K562 (cell line): ENCODE data around the gene RPP25. TPM values are rescaled to one million over a fixed set of nuclear protein-coding genes. Genes with fewer than 3 reads are reported as not detected.

Experiments used
- BDP1 ChIP-seq: IDR thresholded peaks from 3 replicates; pipeline ENCODE4 v1.6.1; 2011; ENCODE audit not compliant: insufficient read length, insufficient read depth
- CAMTA2 ChIP-seq: fragments of 250-450 bp; sonication (Bioruptor Pico); conservative IDR thresholded peaks from 2 replicates; pipeline ENCODE4 v1.5.1; 2022
- CBFA2T3 ChIP-seq: fragments of 450-650 bp; IDR thresholded peaks from 2 replicates; pipeline ENCODE4 v1.6.1; 2017
- CREBBP ChIP-seq: IDR thresholded peaks from one replicate; pipeline ENCODE4 v1.6.1; 2012; ENCODE audit warnings: low read depth, mild to moderate bottlenecking, control low read depth, inconsistent platforms, low read length
- CSDE1 ChIP-seq, 2 experiments: fragments of 450-650 bp; IDR thresholded peaks; 2 replicates each; pipeline ENCODE4 v1.6.1; 2016; ENCODE audit warnings: mild to moderate bottlenecking in 1 of 2
- ERF ChIP-seq: fragments of 450-650 bp; formaldehyde crosslinking; IDR thresholded peaks from 2 replicates; pipeline ENCODE4 v1.4.0; 2020; ENCODE audit warnings: mild to moderate bottlenecking, mixed read lengths
- FOXK1 ChIP-seq: sonication (generic); formaldehyde crosslinking; IDR thresholded peaks from 2 replicates; pipeline ENCODE4 v1.8.0; 2022; ENCODE audit warnings: missing genetic modification reagents, mild to moderate bottlenecking, borderline replicate concordance
- GABPA ChIP-seq: fragments of 200-800 bp; sonication (Bioruptor generic); conservative IDR thresholded peaks from 2 replicates; pipeline ENCODE4 v1.6.1; 2016; ENCODE audit warnings: low read depth, missing genetic modification characterization, missing compliant biosample characterization
- JUND ChIP-seq, 2 experiments: IDR thresholded peaks; 2 replicates in 1 of 2; 3 replicates in 1 of 2; pipeline ENCODE4 v1.6.1; 2011; ENCODE audit warnings: borderline replicate concordance in 2 of 2, low read depth in 2 of 2, low read length in 2 of 2, improper control_type of control experiment in 1 of 2, missing biosample characterization in 1 of 2, missing genetic modification characterization in 1 of 2, missing genetic modification reagents in 1 of 2
- LEF1 ChIP-seq: fragments of 450-650 bp; IDR thresholded peaks from 2 replicates; pipeline ENCODE4 v1.6.1; 2016; ENCODE audit warnings: mild to moderate bottlenecking
- MLLT1 ChIP-seq, 2 experiments: fragments of 450-650 bp; IDR thresholded peaks; 2 replicates each; pipeline ENCODE4 v1.6.1; 2016
- NFRKB ChIP-seq: fragments of 450-650 bp; IDR thresholded peaks from 2 replicates; pipeline ENCODE4 v1.6.1; 2016; ENCODE audit warnings: low read depth
- NR1H2 ChIP-seq: sonication (generic); formaldehyde crosslinking; IDR thresholded peaks from 2 replicates; pipeline ENCODE4 v1.4.0; 2020; ENCODE audit warnings: mild to moderate bottlenecking, missing genetic modification reagents
- NR2F6 ChIP-seq: fragments of 450-650 bp; formaldehyde crosslinking; IDR thresholded peaks from 2 replicates; pipeline ENCODE4 v1.4.0; 2020; ENCODE audit warnings: mild to moderate bottlenecking
- ZFX ChIP-seq: sonication (generic); formaldehyde crosslinking; IDR thresholded peaks from 2 replicates; pipeline ENCODE4 v1.8.0; 2022; ENCODE audit warnings: mild to moderate bottlenecking, missing genetic modification reagents, moderate library complexity
- ZNF512 ChIP-seq: IDR thresholded peaks from 2 replicates; pipeline ENCODE4 v1.6.1; 2016; ENCODE audit warnings: missing genetic modification characterization, missing compliant biosample characterization
- ZNF551 ChIP-seq: fragments of 250-450 bp; sonication (Bioruptor Pico); IDR thresholded peaks from 2 replicates; pipeline ENCODE4 v1.5.0; 2021; ENCODE audit warnings: mild to moderate bottlenecking, moderate library complexity
- polyA plus RNA-seq, 8 experiments: library from polyadenylated mRNA; depleted of rRNA in 4 of 8; stranded (reverse) in 5 of 8; unstranded in 3 of 8; fragments of >200 nt; fragmentation: Nextera tagmentation in 2 of 8; fragmentation: Illumina TruSeq in 1 of 8; extraction: Ambion mirVana in 2 of 8; extraction: Trizol in 1 of 8; gene quantifications; 2 replicates each; pipeline versions ENCODE4 v1.2.1 to v1.2.3, GENCODE V29; 2011 to 2014; ENCODE audit warnings: inconsistent platforms in 1 of 8, missing spikeins in 1 of 8
- total RNA-seq, 7 experiments: library from RNA; depleted of rRNA in 6 of 7; stranded (reverse); fragments of >200 nt in 6 of 7; fragmentation: Illumina TruSeq in 2 of 7; extraction: Trizol in 2 of 7; gene quantifications; 2 replicates each; pipeline versions ENCODE4 v1.2.1 to v1.2.3, GENCODE V29; 2011 to 2021; ENCODE audit warnings: low replicate concordance in 1 of 7
- TF ChIP-seq, protein P1 (sequence below): fragments of 450-650 bp; IDR thresholded peaks from 2 replicates; pipeline ENCODE4 v1.6.1; 2016
- TF ChIP-seq, protein P2 (sequence below), 2 experiments: fragments of 200-800 bp in 1 of 2; sonication (Bioruptor generic) in 1 of 2; sonication (generic) in 1 of 2; formaldehyde crosslinking in 1 of 2; IDR thresholded peaks in 1 of 2; conservative IDR thresholded peaks in 1 of 2; 2 replicates each; pipeline versions ENCODE4 v1.5.0 to v1.6.1; 2016 to 2020; ENCODE audit warnings: missing compliant biosample characterization in 1 of 2, missing genetic modification characterization in 1 of 2, missing genetic modification reagents in 1 of 2
- TF ChIP-seq, protein P3 (sequence below): IDR thresholded peaks from 2 replicates; pipeline ENCODE4 v1.6.1; 2012; ENCODE audit warnings: low read depth, low read length, improper control_type of control experiment, borderline replicate concordance

The RPP25 gene
- total and polyA plus RNA-seq, 9 of the 15 experiments (the other 6 are each of a cell fraction or from before 2014, with no cell fraction given), result 1.1 to 12.3 (median 5.6) TPM

GRCh38 chr15:74937590-74938371, 18.8 kb downstream of the RPP25 start, which contains the start of gene COX5A (continued):
- peak; percentile 59; the same call in 1 of the 2 replicates for TF ChIP-seq JUND (IDR thresholded peaks at IDR 0.05; ENCODE audit: borderline replicate concordance, low read depth, low read length)
- peak; percentile 74; the same call in 1 of the 3 replicates for TF ChIP-seq JUND (tag; IDR thresholded peaks at IDR 0.05; ENCODE audit: borderline replicate concordance, low read depth, low read length)
- no peak for TF ChIP-seq NR2F6 (CRISPR knock-in tag)
- no peak for TF ChIP-seq ZNF551 (CRISPR knock-in tag)
- TF ChIP-seq, protein P1, sequence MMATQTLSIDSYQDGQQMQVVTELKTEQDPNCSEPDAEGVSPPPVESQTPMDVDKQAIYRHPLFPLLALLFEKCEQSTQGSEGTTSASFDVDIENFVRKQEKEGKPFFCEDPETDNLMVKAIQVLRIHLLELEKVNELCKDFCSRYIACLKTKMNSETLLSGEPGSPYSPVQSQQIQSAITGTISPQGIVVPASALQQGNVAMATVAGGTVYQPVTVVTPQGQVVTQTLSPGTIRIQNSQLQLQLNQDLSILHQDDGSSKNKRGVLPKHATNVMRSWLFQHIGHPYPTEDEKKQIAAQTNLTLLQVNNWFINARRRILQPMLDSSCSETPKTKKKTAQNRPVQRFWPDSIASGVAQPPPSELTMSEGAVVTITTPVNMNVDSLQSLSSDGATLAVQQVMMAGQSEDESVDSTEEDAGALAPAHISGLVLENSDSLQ, result peak; percentile 68; the same call in 1 of the 2 replicates
- no peak for TF ChIP-seq BDP1
- TF ChIP-seq, protein P2, sequence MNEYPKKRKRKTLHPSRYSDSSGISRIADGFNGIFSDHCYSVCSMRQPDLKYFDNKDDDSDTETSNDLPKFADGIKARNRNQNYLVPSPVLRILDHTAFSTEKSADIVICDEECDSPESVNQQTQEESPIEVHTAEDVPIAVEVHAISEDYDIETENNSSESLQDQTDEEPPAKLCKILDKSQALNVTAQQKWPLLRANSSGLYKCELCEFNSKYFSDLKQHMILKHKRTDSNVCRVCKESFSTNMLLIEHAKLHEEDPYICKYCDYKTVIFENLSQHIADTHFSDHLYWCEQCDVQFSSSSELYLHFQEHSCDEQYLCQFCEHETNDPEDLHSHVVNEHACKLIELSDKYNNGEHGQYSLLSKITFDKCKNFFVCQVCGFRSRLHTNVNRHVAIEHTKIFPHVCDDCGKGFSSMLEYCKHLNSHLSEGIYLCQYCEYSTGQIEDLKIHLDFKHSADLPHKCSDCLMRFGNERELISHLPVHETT (CRISPR knock-in tag; conservative IDR thresholded peaks at IDR 0.05 in 1 of 2, IDR thresholded peaks at IDR 0.05 in 1 of 2), result peak in 1 of 2 experiments; percentile 88; a peak in 2 of 4 replicates
- 0 out of 2 replicates have a peak, but pooled peaks have one; percentile 51 for TF ChIP-seq NR1H2 (CRISPR knock-in tag)
- TF ChIP-seq ERF (CRISPR knock-in tag), result no peak
- peak; percentile 41 for TF ChIP-seq GABPA (tag)
- TF ChIP-seq MLLT1 (IDR thresholded peaks at IDR 0.05), result no peak
- TF ChIP-seq ZFX, result peak; percentile 98
- no peak for TF ChIP-seq CSDE1 (IDR thresholded peaks at IDR 0.05)
- TF ChIP-seq NFRKB, result no peak; the same call in none of the 2 replicates
- TF ChIP-seq, protein P3, sequence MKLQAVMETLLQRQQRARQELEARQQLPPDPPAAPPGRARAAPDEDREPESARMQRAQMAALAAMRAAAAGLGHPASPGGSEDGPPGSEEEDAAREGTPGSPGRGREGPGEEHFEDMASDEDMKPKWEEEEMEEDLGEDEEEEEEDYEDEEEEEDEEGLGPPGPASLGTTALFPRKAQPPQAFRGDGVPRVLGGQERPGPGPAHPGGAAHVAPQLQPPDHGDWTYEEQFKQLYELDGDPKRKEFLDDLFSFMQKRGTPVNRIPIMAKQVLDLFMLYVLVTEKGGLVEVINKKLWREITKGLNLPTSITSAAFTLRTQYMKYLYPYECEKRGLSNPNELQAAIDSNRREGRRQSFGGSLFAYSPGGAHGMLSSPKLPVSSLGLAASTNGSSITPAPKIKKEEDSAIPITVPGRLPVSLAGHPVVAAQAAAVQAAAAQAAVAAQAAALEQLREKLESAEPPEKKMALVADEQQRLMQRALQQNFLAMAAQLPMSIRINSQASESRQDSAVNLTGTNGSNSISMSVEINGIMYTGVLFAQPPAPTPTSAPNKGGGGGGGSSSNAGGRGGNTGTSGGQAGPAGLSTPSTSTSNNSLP, result 0 out of 2 replicates have a peak, but pooled peaks have one; percentile 32
- TF ChIP-seq CBFA2T3, result no peak; the same call in 1 of the 2 replicates
- TF ChIP-seq CAMTA2 (CRISPR knock-in tag), result no peak
- no peak for TF ChIP-seq CREBBP
- no peak for TF ChIP-seq ZNF512
- no peak for TF ChIP-seq FOXK1 (CRISPR knock-in tag)
- TF ChIP-seq LEF1, result peak; percentile 46; the same call in 1 of the 2 replicates
